ENCODE measurements around the gene RHEX.
"Not testable (repeated sequence)": the region's sequence is repeated elsewhere in the genome, so short reads cannot be mapped to it uniquely, and the experiment has no call there.

RHEX gene

GRCh38 chr1:206052919-206053610 is at the start of gene RHEX:
Gene RHEX, plus strand, starts transcription at chr1:206053173. Its CDS starts 44,656 bp downstream, at chr1:206097829.
- not testable (repeated sequence) for DNase-seq (ENCODE audit: low read depth, low spot score)

- DNase-seq (ENCODE audit: low read depth, low spot score): no peak
Observed at GRCh38 chr1:206003854-206004800, 48.8 kb upstream of the RHEX start.

GRCh38 chr1:206004826-206005225 is 48.1 kb upstream of the RHEX start:
- no peak for DNase-seq (ENCODE audit: low read depth, low spot score)

- DNase-seq (ENCODE audit: low read depth, low spot score): no peak
Observed at GRCh38 chr1:206005234-206005633, 47.7 kb upstream of the RHEX start.

- DNase-seq (ENCODE audit: low read depth, low spot score): no peak
Observed at GRCh38 chr1:206005778-206006180, 47.2 kb upstream of the RHEX start.

GRCh38 chr1:206006946-206007345 is 46.0 kb upstream of the RHEX start:
- no peak for DNase-seq (ENCODE audit: low read depth, low spot score)

- no peak for DNase-seq (ENCODE audit: low read depth, low spot score)
Observed at GRCh38 chr1:206010060-206010459, 42.9 kb upstream of the RHEX start.

GRCh38 chr1:206011057-206011456 is 41.9 kb upstream of the RHEX start:
- DNase-seq (ENCODE audit: low read depth, low spot score): no peak

- DNase-seq (ENCODE audit: low read depth, low spot score): no peak
Observed at GRCh38 chr1:206012086-206012859, 40.7 kb upstream of the RHEX start.

GRCh38 chr1:206013026-206013795 is 39.8 kb upstream of the RHEX start:
- no peak for DNase-seq (ENCODE audit: low read depth, low spot score)

GRCh38 chr1:206014601-206015000 is 38.4 kb upstream of the RHEX start:
- DNase-seq (ENCODE audit: low read depth, low spot score): no peak

- no peak for DNase-seq (ENCODE audit: low read depth, low spot score)
Observed at GRCh38 chr1:206015071-206015470, 37.9 kb upstream of the RHEX start.

- DNase-seq (ENCODE audit: low read depth, low spot score): no peak
Observed at GRCh38 chr1:206020393-206021007, 32.5 kb upstream of the RHEX start.

GRCh38 chr1:206021008-206021625 is 31.9 kb upstream of the RHEX start:
- DNase-seq (ENCODE audit: low read depth, low spot score): no peak

- DNase-seq (ENCODE audit: low read depth, low spot score): no peak
Observed at GRCh38 chr1:206021626-206022365, 31.2 kb upstream of the RHEX start.

GRCh38 chr1:206022766-206023165 is 30.2 kb upstream of the RHEX start:
- DNase-seq (ENCODE audit: low read depth, low spot score): no peak

GRCh38 chr1:206023695-206024094 is 29.3 kb upstream of the RHEX start, which contains the start of gene CTSE:
Gene CTSE, minus strand, starts transcription at chr1:206023895. Its CDS starts 104 bp downstream, at chr1:206023791.
- no peak for DNase-seq (ENCODE audit: low read depth, low spot score)

- DNase-seq (ENCODE audit: low read depth, low spot score): no peak
Observed at GRCh38 chr1:206025283-206025820, 27.6 kb upstream of the RHEX start.

GRCh38 chr1:206029484-206029883 is 23.5 kb upstream of the RHEX start:
- DNase-seq (ENCODE audit: low read depth, low spot score): no peak

All from activated CD4-positive, CD25-positive, alpha-beta regulatory T cell treated with anti-CD3 and anti-CD28 coated beads, Interleukin-2, amount 50 U/mL, for 16 hours (primary cell).